ENCODE results near the gene TGFBRAP1. TPM values are rescaled to one million over a fixed set of nuclear protein-coding genes. Genes with fewer than 3 reads are reported as not detected.

The TGFBRAP1 gene
- total RNA-seq, 4 donors from 2014 or later, result 28.3 to 31.5 (median 29.7) TPM

DNA sequence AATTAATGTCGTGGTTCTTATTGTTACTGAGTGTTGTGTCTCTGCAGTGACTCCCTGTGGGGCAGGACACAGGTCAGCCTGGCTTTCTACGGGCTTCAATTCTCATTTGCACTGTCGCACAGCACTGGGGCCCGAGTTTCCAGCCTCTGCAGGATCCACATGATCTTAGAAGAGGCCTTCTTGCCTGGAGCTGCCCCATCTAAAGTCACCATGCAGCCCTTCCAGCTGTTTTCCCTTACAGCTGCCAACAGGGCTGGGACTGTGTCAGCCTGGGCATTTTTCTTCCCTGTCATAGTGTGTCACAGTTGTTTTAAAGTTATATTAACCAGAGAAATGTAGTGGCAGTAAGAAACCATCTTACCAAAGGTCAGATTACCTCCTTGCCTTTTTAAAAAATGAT is 42.3 kb upstream of the TGFBRAP1 start:
- TF ChIP-seq POLR2A (IDR thresholded peaks at IDR 0.05) (no peak), POLR2AphosphoS5 (IDR thresholded peaks at IDR 0.05) (peak; percentile 58)
- WGBS, 2 donors (ENCODE audit: low coverage in 1 of 2), result 57 to 61% methylated on average over 4 of the region's 4 CpGs
- no peaks in the 10 kb centered on the region for H3K27me3 ChIP-seq
- H3K36me3 ChIP-seq, result peaks cover 0 to 36% of the 10 kb centered on the region in 2 donors
- ATAC-seq, result no peak
- H3K4me1 ChIP-seq, result peaks cover 3 to 82% (median 21%) of the 10 kb centered on the region in 3 donors
- no peak overlapping the region for H3K4me3 ChIP-seq
- peak overlapping the region in 2 of 4 donors; percentile 19 to 76 for H3K27ac ChIP-seq
- H3K9me3 ChIP-seq, result no peaks in the 10 kb centered on the region

DNA sequence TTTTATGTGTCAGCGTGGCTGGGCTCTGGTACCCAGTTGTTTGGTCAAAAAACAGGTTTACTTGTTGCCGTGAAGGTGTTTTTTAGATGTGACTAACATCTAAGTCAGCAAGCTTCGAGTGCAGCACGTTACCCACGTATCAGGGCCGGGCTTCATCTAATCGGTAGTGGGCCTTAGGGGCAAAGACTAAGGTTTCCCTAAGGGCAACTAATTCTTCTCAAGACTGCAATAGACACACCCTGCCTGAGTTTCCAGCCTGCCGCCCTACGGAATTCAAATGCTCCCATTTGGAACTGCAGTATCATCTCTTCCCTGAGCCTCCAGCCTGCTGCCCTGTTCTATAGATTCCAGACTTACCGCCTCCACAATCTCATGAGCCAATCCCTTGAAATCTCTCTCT is 41.6 kb upstream of the TGFBRAP1 start:
- H3K9me3 ChIP-seq, result no peaks in the 10 kb centered on the region
- no peak overlapping the region for H3K4me3 ChIP-seq
- peaks cover 0 to 42% of the 10 kb centered on the region in 2 donors for H3K36me3 ChIP-seq
- H3K27ac ChIP-seq, result peak overlapping the region in 2 of 4 donors; percentile 45 to 76
- ATAC-seq, result no peak
- 84 to 94% methylated on average over 5 to 10 of the region's 10 CpGs for whole genome bisulfite sequencing, 2 donors (ENCODE audit: low coverage in 1 of 2)
- H3K4me1 ChIP-seq, result peaks cover 3 to 76% (median 21%) of the 10 kb centered on the region in 3 donors
- no peaks in the 10 kb centered on the region for H3K27me3 ChIP-seq
- TF ChIP-seq POLR2A (IDR thresholded peaks at IDR 0.05) (no peak), EP300 (IDR thresholded peaks at IDR 0.05) (no peak), POLR2AphosphoS5 (IDR thresholded peaks at IDR 0.05) (no peak)
- TF ChIP-seq, protein P1, sequence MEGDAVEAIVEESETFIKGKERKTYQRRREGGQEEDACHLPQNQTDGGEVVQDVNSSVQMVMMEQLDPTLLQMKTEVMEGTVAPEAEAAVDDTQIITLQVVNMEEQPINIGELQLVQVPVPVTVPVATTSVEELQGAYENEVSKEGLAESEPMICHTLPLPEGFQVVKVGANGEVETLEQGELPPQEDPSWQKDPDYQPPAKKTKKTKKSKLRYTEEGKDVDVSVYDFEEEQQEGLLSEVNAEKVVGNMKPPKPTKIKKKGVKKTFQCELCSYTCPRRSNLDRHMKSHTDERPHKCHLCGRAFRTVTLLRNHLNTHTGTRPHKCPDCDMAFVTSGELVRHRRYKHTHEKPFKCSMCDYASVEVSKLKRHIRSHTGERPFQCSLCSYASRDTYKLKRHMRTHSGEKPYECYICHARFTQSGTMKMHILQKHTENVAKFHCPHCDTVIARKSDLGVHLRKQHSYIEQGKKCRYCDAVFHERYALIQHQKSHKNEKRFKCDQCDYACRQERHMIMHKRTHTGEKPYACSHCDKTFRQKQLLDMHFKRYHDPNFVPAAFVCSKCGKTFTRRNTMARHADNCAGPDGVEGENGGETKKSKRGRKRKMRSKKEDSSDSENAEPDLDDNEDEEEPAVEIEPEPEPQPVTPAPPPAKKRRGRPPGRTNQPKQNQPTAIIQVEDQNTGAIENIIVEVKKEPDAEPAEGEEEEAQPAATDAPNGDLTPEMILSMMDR (IDR thresholded peaks at IDR 0.05), result no peak

DNA sequence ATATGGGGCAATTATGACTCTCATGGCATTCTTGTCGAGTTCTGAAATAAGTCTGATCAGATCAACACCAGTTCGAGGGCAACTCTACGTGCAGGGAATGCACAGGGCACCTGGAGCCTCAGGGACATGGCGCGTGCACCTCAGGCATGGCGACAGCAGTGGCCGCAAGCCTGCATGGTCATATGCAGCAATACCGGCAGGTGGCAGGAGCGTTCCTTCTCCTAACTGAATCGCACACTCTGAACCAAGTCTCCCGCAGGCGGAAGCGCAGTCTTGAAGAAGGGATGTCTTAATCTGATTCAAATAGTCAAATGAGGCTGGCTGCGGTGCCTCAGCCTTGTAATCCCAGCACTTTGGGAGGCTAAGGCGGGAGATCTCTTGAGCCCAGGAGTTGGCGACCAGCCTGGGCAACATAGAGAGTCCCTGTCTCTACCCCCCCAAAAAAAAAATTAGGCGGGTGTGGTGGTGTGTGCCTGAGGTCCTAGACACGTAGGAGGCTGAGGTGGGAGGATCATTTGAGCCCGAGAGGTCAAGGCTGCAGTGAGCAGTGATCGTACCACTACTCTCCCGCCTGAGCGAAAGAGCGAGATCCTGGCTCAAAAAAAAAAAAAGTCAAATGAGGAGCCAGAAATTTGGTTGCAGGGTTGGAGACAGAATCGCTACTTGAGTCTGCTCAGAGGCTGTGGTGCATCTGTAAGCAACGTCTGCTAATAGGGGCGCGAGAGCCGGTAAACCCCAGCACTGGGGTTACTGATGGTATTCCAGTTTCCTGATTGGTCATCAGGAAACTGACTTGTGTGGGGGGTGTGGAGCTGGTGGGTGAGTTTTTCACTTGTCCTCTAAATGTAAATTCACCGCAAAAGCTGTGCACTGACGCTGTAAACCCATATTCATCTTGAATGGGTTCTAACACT is 40.5 kb upstream of the TGFBRAP1 start:
- H3K27ac ChIP-seq, result peak overlapping the region in 3 of 4 donors; percentile 14 to 76 (median 45)
- no peak overlapping the region for H3K4me3 ChIP-seq
- peaks cover 3 to 64% (median 18%) of the 10 kb centered on the region in 3 donors for H3K4me1 ChIP-seq
- WGBS, 2 donors (ENCODE audit: low coverage in 1 of 2), result 40 to 64% methylated on average over 5 to 10 of the region's 30 CpGs
- H3K36me3 ChIP-seq, result peaks cover 0 to 53% of the 10 kb centered on the region in 2 donors
- ATAC-seq, result peak; percentile 84
- H3K27me3 ChIP-seq, result no peaks in the 10 kb centered on the region
- TF ChIP-seq EP300 (IDR thresholded peaks at IDR 0.05), result no peak
- peak; percentile 59 for TF ChIP-seq POLR2AphosphoS5 (IDR thresholded peaks at IDR 0.05)
- TF ChIP-seq, protein P1 (IDR thresholded peaks at IDR 0.05), result peak in 3 of 4 experiments; percentile 94 to 97 (median 95)
- no peak for TF ChIP-seq POLR2A (IDR thresholded peaks at IDR 0.05)
- no peaks in the 10 kb centered on the region for H3K9me3 ChIP-seq

DNA sequence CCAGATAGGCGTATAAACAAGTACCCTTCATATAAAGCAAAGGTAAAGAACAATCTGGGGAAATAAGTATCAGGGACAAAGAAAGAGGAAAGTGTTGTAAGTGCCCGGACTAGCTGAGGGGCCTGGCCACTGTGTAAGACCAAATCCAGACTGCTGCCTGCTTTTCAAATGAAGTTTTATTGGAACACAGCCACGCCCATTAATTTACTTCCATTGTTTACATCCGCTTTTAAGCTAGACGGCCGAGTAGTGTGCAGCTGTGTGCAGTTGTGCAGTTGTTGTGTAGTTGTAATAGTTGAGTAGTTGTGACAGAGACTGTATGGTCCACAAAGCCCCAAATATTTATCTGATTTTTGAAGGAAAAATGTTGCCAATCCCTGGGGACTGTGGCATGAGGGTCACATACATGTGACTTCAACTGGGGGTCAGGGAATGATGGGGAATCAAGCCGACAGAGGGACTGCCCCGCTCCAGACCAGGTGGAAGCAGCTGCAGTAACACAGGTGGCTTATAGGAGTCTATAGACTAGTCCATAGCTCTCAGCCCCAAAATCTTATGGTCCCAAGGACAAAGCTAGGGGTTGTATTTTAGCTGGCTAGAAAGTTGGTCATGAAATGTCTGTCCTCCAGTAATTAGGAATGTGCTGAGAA is 39.3 kb upstream of the TGFBRAP1 start:
- no peak for ATAC-seq
- Histone ChIP-seq H3K27me3 (no peaks in the 10 kb centered on the region), H3K4me1 (peaks cover 3 to 53% (median 10%) of the 10 kb centered on the region in 3 donors), H3K36me3 (peaks cover 0 to 65% of the 10 kb centered on the region in 2 donors), H3K4me3 (no peak overlapping the region), H3K9me3 (no peaks in the 10 kb centered on the region), H3K27ac (no peak overlapping the region)
- 27 to 29% methylated on average over 5 to 6 of the region's 8 CpGs for WGBS, 2 donors (ENCODE audit: low coverage in 1 of 2)
- no peak for TF ChIP-seq POLR2AphosphoS5 (IDR thresholded peaks at IDR 0.05)
- TF ChIP-seq EP300 (IDR thresholded peaks at IDR 0.05), result no peak
- TF ChIP-seq, protein P1 (IDR thresholded peaks at IDR 0.05), result no peak
- TF ChIP-seq POLR2A (IDR thresholded peaks at IDR 0.05), result no peak

DNA sequence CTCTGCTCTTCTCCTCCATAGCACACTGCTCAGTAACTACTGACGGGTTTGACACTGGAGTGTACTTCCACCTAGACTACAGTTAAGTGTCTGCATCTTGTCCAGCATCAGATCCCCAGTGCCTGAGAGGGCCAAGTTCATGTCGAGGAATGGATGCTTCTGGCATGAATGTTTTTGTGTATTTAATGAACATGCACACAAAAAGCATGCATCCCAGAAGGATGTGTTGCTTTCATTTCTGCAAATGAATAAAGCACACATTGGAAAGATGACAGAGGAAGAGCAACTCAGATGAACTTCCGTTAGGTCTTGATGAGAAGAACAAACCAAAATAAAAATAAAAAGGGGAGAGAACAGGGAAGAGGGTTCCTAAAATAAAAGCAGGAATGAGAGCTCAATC is 35.7 kb upstream of the TGFBRAP1 start:
- Histone ChIP-seq H3K36me3 (peaks cover 0 to 87% of the 10 kb centered on the region in 2 donors), H3K27me3 (no peaks in the 10 kb centered on the region), H3K27ac (no peak overlapping the region), H3K4me1 (peaks cover 0 to 21% (median 0%) of the 10 kb centered on the region in 3 donors), H3K9me3 (no peaks in the 10 kb centered on the region), H3K4me3 (no peak overlapping the region)
- ATAC-seq, result no peak
- TF ChIP-seq EP300 (IDR thresholded peaks at IDR 0.05) (no peak), POLR2A (IDR thresholded peaks at IDR 0.05) (no peak), POLR2AphosphoS5 (IDR thresholded peaks at IDR 0.05) (no peak)
- TF ChIP-seq, protein P1 (IDR thresholded peaks at IDR 0.05), result no peak
- WGBS, 2 donors (ENCODE audit: low coverage in 1 of 2), result 52 to 70% methylated on average over 2 to 3 of the region's 3 CpGs

Measured in gastroesophageal sphincter (tissue), 4 donors.